Neural progenitor cell (in vitro differentiated cells): ENCODE data around the gene MEST. TPM values are rescaled to one million over a fixed set of nuclear protein-coding genes. Genes with fewer than 3 reads are reported as not detected.
A peak's percentile ranks its signal among the peaks of the same experiment; 100 is the strongest.

ENCODE experiments used
- DNase-seq: peaks from one replicate; pipeline ENCODE4 v3.0.0-alpha.2; 2016; ENCODE audit warnings: low spot score
- H2AFZ ChIP-seq: fragments of 200-600 bp; sonication (generic); replicated peaks from 2 replicates; pipeline ENCODE4 v1.6.1; 2016; ENCODE audit warnings: antibody characterized with exemption
- H3F3A ChIP-seq: fragments of 200-600 bp; sonication (generic); 2 replicates; pipeline ENCODE4 v1.6.1; 2016; ENCODE audit warnings: antibody characterized with exemption, low read depth
- H3K27ac ChIP-seq: fragments of 200-600 bp; sonication (generic); 2 replicates; pipeline ENCODE4 v1.5.1; 2016; ENCODE audit warnings: mild to moderate bottlenecking
- H3K27me3 ChIP-seq: fragments of 200-600 bp; sonication (generic); 2 replicates; pipeline ENCODE4 v1.6.1; 2016; ENCODE audit warnings: mild to moderate bottlenecking, moderate library complexity
- H3K36me3 ChIP-seq: fragments of 200-600 bp; sonication (generic); 2 replicates; pipeline ENCODE4 v1.5.1; 2016
- H3K4me1 ChIP-seq: fragments of 200-600 bp; sonication (generic); 2 replicates; pipeline ENCODE4 v1.6.1; 2016; ENCODE audit warnings: mixed run types
- H3K4me2 ChIP-seq: fragments of 200-600 bp; sonication (generic); 2 replicates; pipeline ENCODE4 v1.6.1; 2016
- H3K4me3 ChIP-seq: fragments of 200-600 bp; sonication (generic); 2 replicates; pipeline ENCODE4 v1.5.1; 2016
- H3K79me2 ChIP-seq: fragments of 200-600 bp; sonication (generic); 2 replicates; pipeline ENCODE4 v1.6.1; 2016; ENCODE audit warnings: low read depth
- H3K9ac ChIP-seq: fragments of 200-600 bp; sonication (generic); 2 replicates; pipeline ENCODE4 v1.6.1; 2016
- H3K9me3 ChIP-seq: fragments of 200-600 bp; sonication (generic); 2 replicates; pipeline ENCODE4 v1.5.1; 2016; ENCODE audit warnings: low read depth
- H4K20me1 ChIP-seq: fragments of 200-600 bp; sonication (generic); 2 replicates; pipeline ENCODE4 v1.6.1; 2016; ENCODE audit warnings: low read depth
- H3K27ac Mint-ChIP-seq: 3 replicates; pipeline ENCODE4 v1.8.0; 2021; ENCODE audit warnings: mixed read lengths
- H3K27me3 Mint-ChIP-seq: 2 replicates; pipeline ENCODE4 v1.8.0; 2022; ENCODE audit warnings: low read depth, mild to moderate bottlenecking, inconsistent platforms, moderate library complexity, mixed read lengths; ENCODE audit not compliant: insufficient read depth
- H3K36me3 Mint-ChIP-seq: 3 replicates; pipeline ENCODE4 v1.8.0; 2021; ENCODE audit warnings: mixed read lengths
- H3K4me1 Mint-ChIP-seq: 3 replicates; pipeline ENCODE4 v1.8.0; 2021; ENCODE audit warnings: mixed read lengths
- H3K4me3 Mint-ChIP-seq: 3 replicates; pipeline ENCODE4 v1.8.0; 2021; ENCODE audit warnings: mild to moderate bottlenecking, moderate library complexity, mixed read lengths
- H3K9me3 Mint-ChIP-seq: 3 replicates; pipeline ENCODE4 v1.8.0; 2020; ENCODE audit warnings: mixed read lengths
- EZH2 ChIP-seq: fragments of 200-600 bp; sonication (generic); IDR thresholded peaks from 2 replicates; pipeline ENCODE4 v1.6.1; 2017; ENCODE audit warnings: antibody characterized with exemption, mild to moderate bottlenecking, moderate library complexity
- EZH2phosphoT487 ChIP-seq: fragments of 200-600 bp; sonication (generic); IDR thresholded peaks from 2 replicates; pipeline ENCODE4 v1.6.1; 2017; ENCODE audit warnings: antibody characterized with exemption
- microRNA counts: library from miRNA; unstranded; fragments of <30 nt; microRNA quantifications from one replicate; lab custom pipeline; 2016
- microRNA-seq: library from miRNA; unstranded; fragments of <30 nt; microRNA quantifications from one replicate; pipeline ENCODE4, GENCODE V29; 2016
- small RNA-seq: library from RNA; depleted of rRNA; stranded (forward); fragments of <200 nt; gene quantifications from one replicate; pipeline ENCODE3, GENCODE V24; 2015
- total RNA-seq: library from RNA; depleted of rRNA; stranded (reverse); fragments of >200 nt; gene quantifications from 2 replicates; pipeline ENCODE4 v1.2.3, GENCODE V29; 2015; ENCODE audit warnings: low replicate concordance
- TF ChIP-seq, protein P1 (sequence below): fragments of 200-600 bp; sonication (generic); IDR thresholded peaks from 2 replicates; pipeline ENCODE4 v1.5.1; 2017; ENCODE audit warnings: antibody characterized with exemption, mild to moderate bottlenecking

Gene MEST
- total RNA-seq, 1 donor from 2014 or later = 431 TPM

DNA sequence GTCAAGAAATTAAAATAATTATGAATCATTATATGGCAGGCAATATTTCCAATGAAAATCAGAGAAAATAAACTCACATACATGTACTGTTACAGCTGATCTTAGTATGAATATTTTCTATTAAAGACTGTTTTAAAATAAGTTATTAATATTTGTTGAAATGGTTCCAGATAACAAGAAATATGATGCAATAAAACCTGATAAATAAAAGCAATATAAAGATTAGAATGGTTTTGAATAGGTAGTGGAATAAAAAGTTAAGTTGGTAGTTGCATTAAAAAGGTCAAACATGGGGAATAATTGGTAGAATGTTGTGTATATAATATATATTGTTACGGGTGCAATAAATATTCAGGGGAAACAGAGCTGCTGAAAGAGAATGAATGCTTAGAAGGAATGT lies 52.5 kb downstream of the MEST start:
- Mint-ChIP-seq H3K4me3 (no peak overlapping the region), H3K27me3 (peaks cover 2% of the 10 kb centered on the region), H3K9me3 (no peaks in the 10 kb centered on the region), H3K36me3 (peaks cover 10% of the 10 kb centered on the region), H3K4me1 (no peaks in the 10 kb centered on the region), H3K27ac (no peak overlapping the region)
- DNase-seq = no peak
- Histone ChIP-seq H2AFZ (no peak overlapping the region), H3K79me2 (no peaks in the 10 kb centered on the region), H3K9me3 (no peaks in the 10 kb centered on the region), H3K27ac (no peak overlapping the region), H3K27me3 (no peaks in the 10 kb centered on the region), H3K4me3 (no peak overlapping the region), H3K36me3 (no peaks in the 10 kb centered on the region), H3F3A (no peaks in the 10 kb centered on the region), H3K4me1 (no peaks in the 10 kb centered on the region), H3K9ac (no peak overlapping the region), H4K20me1 (no peaks in the 10 kb centered on the region), H3K4me2 (no peak overlapping the region)
- TF ChIP-seq, protein P1, sequence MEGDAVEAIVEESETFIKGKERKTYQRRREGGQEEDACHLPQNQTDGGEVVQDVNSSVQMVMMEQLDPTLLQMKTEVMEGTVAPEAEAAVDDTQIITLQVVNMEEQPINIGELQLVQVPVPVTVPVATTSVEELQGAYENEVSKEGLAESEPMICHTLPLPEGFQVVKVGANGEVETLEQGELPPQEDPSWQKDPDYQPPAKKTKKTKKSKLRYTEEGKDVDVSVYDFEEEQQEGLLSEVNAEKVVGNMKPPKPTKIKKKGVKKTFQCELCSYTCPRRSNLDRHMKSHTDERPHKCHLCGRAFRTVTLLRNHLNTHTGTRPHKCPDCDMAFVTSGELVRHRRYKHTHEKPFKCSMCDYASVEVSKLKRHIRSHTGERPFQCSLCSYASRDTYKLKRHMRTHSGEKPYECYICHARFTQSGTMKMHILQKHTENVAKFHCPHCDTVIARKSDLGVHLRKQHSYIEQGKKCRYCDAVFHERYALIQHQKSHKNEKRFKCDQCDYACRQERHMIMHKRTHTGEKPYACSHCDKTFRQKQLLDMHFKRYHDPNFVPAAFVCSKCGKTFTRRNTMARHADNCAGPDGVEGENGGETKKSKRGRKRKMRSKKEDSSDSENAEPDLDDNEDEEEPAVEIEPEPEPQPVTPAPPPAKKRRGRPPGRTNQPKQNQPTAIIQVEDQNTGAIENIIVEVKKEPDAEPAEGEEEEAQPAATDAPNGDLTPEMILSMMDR = no peak
- TF ChIP-seq EZH2 (no peak), EZH2phosphoT487 (no peak)

DNA sequence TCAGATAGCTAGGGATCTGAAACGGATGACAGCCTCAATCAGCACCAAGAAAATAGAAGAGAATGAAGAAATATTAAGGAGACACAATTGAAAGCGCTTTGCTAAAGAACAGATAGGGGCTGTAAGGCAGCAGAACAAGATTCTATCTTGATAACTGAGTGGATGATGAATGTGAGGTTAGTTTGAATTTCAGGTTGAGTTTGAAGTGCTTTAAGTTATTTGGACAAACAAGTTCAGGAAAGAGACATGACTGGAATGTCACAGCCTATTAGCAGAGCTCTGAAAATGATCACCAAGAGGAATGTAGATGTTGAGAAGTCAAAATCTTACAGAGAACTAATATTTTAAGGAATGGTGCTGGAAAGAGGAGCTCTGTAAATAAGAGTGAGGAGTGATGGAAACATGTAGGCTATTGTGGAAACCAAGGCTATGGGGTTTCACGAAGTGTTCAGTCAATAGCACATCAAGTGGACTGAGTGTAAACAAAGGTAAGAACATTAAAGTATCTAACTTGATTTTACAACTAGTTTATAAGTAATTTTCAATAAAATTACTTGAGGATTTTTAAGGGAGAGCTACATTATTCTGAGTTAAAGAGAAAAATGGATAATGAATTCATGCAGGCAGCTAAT lies 61.6 kb downstream of the MEST start:
- peaks cover 3% of the 10 kb centered on the region for H3K27me3 Mint-ChIP-seq
- Histone ChIP-seq H3K9me3 (no peaks in the 10 kb centered on the region), H3K4me1 (no peaks in the 10 kb centered on the region), H3K4me3 (no peak overlapping the region), H3K9ac (no peak overlapping the region), H4K20me1 (no peaks in the 10 kb centered on the region), H3K27ac (no peak overlapping the region), H3K36me3 (no peaks in the 10 kb centered on the region), H3K27me3 (no peaks in the 10 kb centered on the region), H2AFZ (no peak overlapping the region), H3K4me2 (no peak overlapping the region), H3K79me2 (no peaks in the 10 kb centered on the region), H3F3A (no peaks in the 10 kb centered on the region)
- no peak for DNase-seq
- H3K27ac Mint-ChIP-seq = no peak overlapping the region
- no peak overlapping the region for H3K4me3 Mint-ChIP-seq
- H3K4me1 Mint-ChIP-seq = no peaks in the 10 kb centered on the region
- H3K36me3 Mint-ChIP-seq = peaks cover 32% of the 10 kb centered on the region
- H3K9me3 Mint-ChIP-seq = no peaks in the 10 kb centered on the region
- TF ChIP-seq EZH2 = no peak
- TF ChIP-seq, protein P1 = no peak
- no peak for TF ChIP-seq EZH2phosphoT487

DNA sequence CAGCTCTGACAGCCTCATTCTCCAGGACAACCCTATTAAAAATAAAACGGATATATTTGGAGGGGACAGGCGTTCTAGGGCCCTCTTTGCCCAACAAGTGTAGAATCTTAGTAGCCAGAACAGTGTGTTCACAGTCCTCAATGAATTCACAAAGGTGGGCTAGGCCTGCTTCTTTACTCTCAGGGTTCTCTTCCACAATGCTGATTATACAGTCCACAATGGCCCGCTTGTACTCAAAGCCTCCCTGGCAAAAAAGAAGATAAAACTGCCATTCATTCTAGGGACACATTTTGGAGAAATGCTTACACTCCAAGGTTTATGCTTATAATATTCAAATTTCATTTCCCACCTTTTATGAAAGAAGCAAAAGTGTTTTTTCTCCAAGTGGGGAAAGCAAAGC lies 62.6 kb downstream of the MEST start:
- Histone ChIP-seq H3K79me2 (no peaks in the 10 kb centered on the region), H3K36me3 (no peaks in the 10 kb centered on the region), H3K4me3 (no peak overlapping the region), H3K4me1 (no peaks in the 10 kb centered on the region), H3F3A (no peaks in the 10 kb centered on the region), H3K9me3 (no peaks in the 10 kb centered on the region), H2AFZ (no peak overlapping the region), H3K27me3 (no peaks in the 10 kb centered on the region), H3K9ac (no peak overlapping the region), H3K4me2 (no peak overlapping the region), H4K20me1 (no peaks in the 10 kb centered on the region), H3K27ac (no peak overlapping the region)
- H3K9me3 Mint-ChIP-seq = no peaks in the 10 kb centered on the region
- TF ChIP-seq EZH2 (no peak), EZH2phosphoT487 (no peak)
- TF ChIP-seq, protein P1 = no peak
- no peaks in the 10 kb centered on the region for H3K4me1 Mint-ChIP-seq
- H3K27me3 Mint-ChIP-seq = peaks cover 2% of the 10 kb centered on the region
- H3K36me3 Mint-ChIP-seq = peaks cover 34% of the 10 kb centered on the region
- no peak overlapping the region for H3K4me3 Mint-ChIP-seq
- no peak overlapping the region for H3K27ac Mint-ChIP-seq
- DNase-seq = no peak

MicroRNAs encoded within 50 kb of the gene (microRNA counts, 767-probe panel; counts per million panel counts)
- 7,175 counts per million, percentile 93 among the panel's probes with 10 or more counts for microRNA hsa-miR-335-5p (lab: Ali Mortazavi, UCI)

Small RNA genes lying within 50 kb of the gene (microRNA-seq; reads per million reads assigned to microRNA genes)
- 2,174 reads per million, percentile 96 among the genes with 10 or more reads in this experiment for gene MIR335

Small RNA genes lying within 50 kb of the gene (small RNA-seq; reads per million reads assigned to genes)
- not detected for gene MIR335
- gene RF02148 = not detected
- not detected for gene RF02149
- gene RF02150 = not detected

Other genes with a start within 250 kb of the MEST start
- gene CPA2, start 225.2 kb upstream of the MEST start, total RNA-seq = 0.65 and 0.82 TPM in 2 replicates
- not detected in 2 replicates for gene CPA4, start 198.9 kb upstream of the MEST start, total RNA-seq
- gene CPA5, start 147.3 kb upstream of the MEST start, total RNA-seq = 0.50 TPM in 1 of 2 replicates, not detected in the other
- not detected in 2 replicates for gene CPA1, start 111.6 kb upstream of the MEST start, total RNA-seq
- 14.5 and 16.5 TPM in 2 replicates for gene CEP41, start 51.1 kb upstream of the MEST start, total RNA-seq
- 139 and 167 TPM in 2 replicates for gene COPG2, start 176.7 kb downstream of the MEST start, total RNA-seq
- gene TSGA13, start 194.5 kb downstream of the MEST start, total RNA-seq = not detected in 2 replicates
- gene KLF14, start 242.1 kb downstream of the MEST start, total RNA-seq = not detected in 2 replicates